ENCODE data around the gene GALNT2. TPM values are rescaled to one million over a fixed set of nuclear protein-coding genes. Genes with fewer than 3 reads are reported as not detected.

Gene GALNT2
- total and polyA plus RNA-seq, 2 experiments from 2014 or later, result 17.8 to 48.3 TPM

GRCh38 chr1:230243146-230243545 lies 176.1 kb downstream of the GALNT2 start:
- no peak overlapping the region for H3K4me3 Mint-ChIP-seq
- peaks cover 4% of the 10 kb centered on the region; the same call in 2 of the 3 replicates for H3K4me1 Mint-ChIP-seq
- H3K79me2 ChIP-seq (replicated peaks; ENCODE audit: insufficient read depth), result no peaks in the 10 kb centered on the region
- H2AFZ ChIP-seq, result no peak overlapping the region
- H3K27me3 ChIP-seq (ENCODE audit: insufficient read depth), result no peaks in the 10 kb centered on the region
- H3K9me3 Mint-ChIP-seq, result no peaks in the 10 kb centered on the region
- TF ChIP-seq POLR2AphosphoS5 (IDR thresholded peaks at IDR 0.05; ENCODE audit: low read depth) (no peak), CREB1 (CRISPR knock-in tag; IDR thresholded peaks at IDR 0.05; ENCODE audit: low read depth) (no peak), NANOG (IDR thresholded peaks at IDR 0.05; ENCODE audit: borderline replicate concordance) (no peak), ZNF462 (CRISPR knock-in tag; IDR thresholded peaks at IDR 0.05) (no peak), CTCF (conservative IDR thresholded peaks at IDR 0.05; ENCODE audit: low read depth in 2 of 2) (no peak), ETS1 (IDR thresholded peaks at IDR 0.05) (no peak), EZH2 (IDR thresholded peaks at IDR 0.05; ENCODE audit: low read depth, unreplicated experiment) (no peak), EZH2phosphoT487 (IDR thresholded peaks at IDR 0.05; ENCODE audit: unreplicated experiment) (no peak), STAT1 (IDR thresholded peaks at IDR 0.05; ENCODE audit: unreplicated experiment) (no peak), REST (IDR thresholded peaks at IDR 0.05; ENCODE audit: unreplicated experiment) (no peak), ZNF331 (CRISPR knock-in tag; IDR thresholded peaks at IDR 0.05; ENCODE audit: low read depth) (no peak), JUNB (IDR thresholded peaks at IDR 0.05; ENCODE audit: unreplicated experiment) (no peak), ZNF114 (CRISPR knock-in tag; IDR thresholded peaks at IDR 0.05) (no peak)
- no peaks in the 10 kb centered on the region for H3F3A ChIP-seq (replicated peaks; ENCODE audit: low read depth)
- no peak for DNase-seq (ENCODE audit: low spot score)
- no peaks in the 10 kb centered on the region; the same call in 1 of the 2 replicates for H4K20me1 ChIP-seq (replicated peaks; ENCODE audit: insufficient read depth)
- H3K36me3 Mint-ChIP-seq (ENCODE audit: low read depth), result peaks cover 26% of the 10 kb centered on the region
- peaks cover 8% of the 10 kb centered on the region for H3K27me3 Mint-ChIP-seq (ENCODE audit: insufficient read depth, low read depth, poor library complexity)
- no peak for ATAC-seq
- no peak overlapping the region for H3K27ac ChIP-seq (ENCODE audit: low read depth)
- H3K9me2 ChIP-seq (ENCODE audit: insufficient read depth), result no peaks in the 10 kb centered on the region; the same call in 1 of the 2 replicates
- H3K27ac Mint-ChIP-seq, result no peak overlapping the region
- H3K4me1 ChIP-seq (ENCODE audit: insufficient read depth), result no peaks in the 10 kb centered on the region
- H3K36me3 ChIP-seq (ENCODE audit: insufficient read depth), result peaks cover 6% of the 10 kb centered on the region
- no peak overlapping the region for H3K4me2 ChIP-seq
- H3K4me3 ChIP-seq, result no peak overlapping the region

Data from GM23338 (cell line).